Measurements from ENCODE around the gene MBP.

Gene MBP

GRCh38 chr18:77006305-77007175 is 126.0 kb downstream of the MBP start:
- H3K9me3 ChIP-seq (replicated peaks; ENCODE audit: low read length), result no peaks in the 10 kb centered on the region
- no peaks in the 10 kb centered on the region for H3K36me3 ChIP-seq (ENCODE audit: insufficient read depth, low read length)
- H3K4me3 ChIP-seq (ENCODE audit: low read length), result no peak overlapping the region
- no peak overlapping the region for H3K9ac ChIP-seq (ENCODE audit: low read depth, low read length)
- no peak overlapping the region for H3K4me2 ChIP-seq (ENCODE audit: low read length)
- no peaks in the 10 kb centered on the region for H3K4me1 ChIP-seq (ENCODE audit: control insufficient read depth, insufficient read depth, low read length)
- H3K27me3 ChIP-seq (ENCODE audit: control insufficient read depth, insufficient read depth, low read length), result peaks cover 77% of the 10 kb centered on the region

DNA sequence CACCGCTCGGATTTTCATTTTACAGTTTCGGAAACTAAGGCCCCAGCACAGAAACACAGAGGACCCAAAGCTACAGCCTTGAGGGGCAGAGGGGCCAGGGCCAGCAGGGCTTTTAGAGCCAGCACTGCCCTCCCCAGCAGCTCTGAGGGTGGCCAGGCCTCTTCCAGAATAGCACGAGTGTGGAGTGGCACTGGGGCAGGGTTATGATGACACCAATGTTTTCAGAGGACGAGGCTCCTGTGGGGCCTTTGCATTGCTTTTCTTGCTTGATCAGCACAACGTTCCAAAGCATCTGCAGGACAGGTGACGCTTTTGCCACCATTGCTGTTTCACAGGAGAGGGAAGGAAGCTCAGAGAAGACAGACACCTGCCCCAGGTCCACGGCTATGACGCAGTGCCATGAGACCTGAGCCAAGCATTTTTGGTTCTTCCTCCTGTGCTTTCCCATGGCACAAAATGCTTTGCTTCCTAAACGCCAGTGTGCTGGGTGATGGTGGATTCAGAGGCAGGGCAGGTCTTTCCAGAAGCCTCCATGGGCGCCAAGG is 126.9 kb downstream of the MBP start:
- H3K9me3 ChIP-seq (replicated peaks; ENCODE audit: low read length), result no peaks in the 10 kb centered on the region
- no peak overlapping the region for H3K4me3 ChIP-seq (ENCODE audit: low read length)
- no peaks in the 10 kb centered on the region for H3K4me1 ChIP-seq (ENCODE audit: control insufficient read depth, insufficient read depth, low read length)
- no peaks in the 10 kb centered on the region for H3K36me3 ChIP-seq (ENCODE audit: insufficient read depth, low read length)
- no peak overlapping the region for H3K4me2 ChIP-seq (ENCODE audit: low read length)
- peaks cover 69% of the 10 kb centered on the region for H3K27me3 ChIP-seq (ENCODE audit: control insufficient read depth, insufficient read depth, low read length)
- no peak overlapping the region for H3K9ac ChIP-seq (ENCODE audit: low read depth, low read length)

GRCh38 chr18:77004555-77005380 is 127.8 kb downstream of the MBP start:
- Histone ChIP-seq H3K9ac (ENCODE audit: low read depth, low read length) (no peak overlapping the region), H3K9me3 (replicated peaks; ENCODE audit: low read length) (no peaks in the 10 kb centered on the region), H3K4me2 (ENCODE audit: low read length) (no peak overlapping the region), H3K4me1 (ENCODE audit: control insufficient read depth, insufficient read depth, low read length) (no peaks in the 10 kb centered on the region), H3K27me3 (ENCODE audit: control insufficient read depth, insufficient read depth, low read length) (peaks cover 61% of the 10 kb centered on the region), H3K36me3 (ENCODE audit: insufficient read depth, low read length) (no peaks in the 10 kb centered on the region), H3K4me3 (ENCODE audit: low read length) (no peak overlapping the region)

DNA sequence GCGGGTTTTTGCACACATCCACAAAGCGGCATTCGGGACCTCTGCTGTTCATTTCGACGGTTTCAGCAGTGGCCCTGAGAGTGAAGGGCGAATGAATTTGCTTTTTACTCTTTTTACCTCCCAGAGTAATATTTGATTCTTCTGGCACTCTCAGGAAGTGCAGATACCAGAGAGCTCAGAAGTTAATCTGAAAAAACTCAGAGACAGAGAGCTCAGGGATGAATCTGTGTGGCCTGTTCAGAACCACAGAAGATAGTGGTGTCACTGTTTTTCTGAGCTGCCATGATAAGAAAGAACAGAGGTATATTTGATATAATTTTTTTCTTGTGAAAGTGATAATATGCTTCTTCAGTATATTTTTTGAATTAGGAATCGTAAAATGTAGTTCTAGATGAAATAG is 129.3 kb downstream of the MBP start:
- Histone ChIP-seq H3K36me3 (ENCODE audit: insufficient read depth, low read length) (no peaks in the 10 kb centered on the region), H3K4me2 (ENCODE audit: low read length) (no peak overlapping the region), H3K27me3 (ENCODE audit: control insufficient read depth, insufficient read depth, low read length) (peaks cover 57% of the 10 kb centered on the region), H3K4me3 (ENCODE audit: low read length) (no peak overlapping the region), H3K9ac (ENCODE audit: low read depth, low read length) (no peak overlapping the region), H3K9me3 (replicated peaks; ENCODE audit: low read length) (no peaks in the 10 kb centered on the region), H3K4me1 (ENCODE audit: control insufficient read depth, insufficient read depth, low read length) (no peaks in the 10 kb centered on the region)

DNA sequence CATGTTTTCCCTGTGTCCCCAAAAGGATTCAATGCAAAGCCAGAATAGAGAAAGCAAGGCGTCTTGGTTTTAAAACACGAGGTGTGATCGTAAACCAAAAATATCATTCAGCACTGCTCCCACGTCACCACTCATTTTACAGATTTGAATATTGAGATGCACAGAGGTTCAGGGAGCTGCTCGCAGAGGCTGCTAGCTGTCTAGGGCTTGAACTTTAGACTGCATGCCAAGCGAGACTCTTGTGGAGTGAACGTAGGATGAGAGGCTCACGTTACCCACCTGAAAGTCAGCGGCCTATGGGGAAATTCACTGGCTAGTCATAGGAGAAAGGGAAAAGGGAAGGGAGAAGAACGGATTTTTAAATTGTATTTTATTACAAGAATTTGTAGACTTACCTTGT is 130.1 kb downstream of the MBP start:
- peaks cover 51% of the 10 kb centered on the region for H3K27me3 ChIP-seq (ENCODE audit: control insufficient read depth, insufficient read depth, low read length)
- H3K4me3 ChIP-seq (ENCODE audit: low read length), result no peak overlapping the region
- no peak overlapping the region for H3K4me2 ChIP-seq (ENCODE audit: low read length)
- H3K36me3 ChIP-seq (ENCODE audit: insufficient read depth, low read length), result no peaks in the 10 kb centered on the region
- H3K9ac ChIP-seq (ENCODE audit: low read depth, low read length), result no peak overlapping the region
- H3K4me1 ChIP-seq (ENCODE audit: control insufficient read depth, insufficient read depth, low read length), result no peaks in the 10 kb centered on the region
- H3K9me3 ChIP-seq (replicated peaks; ENCODE audit: low read length), result no peaks in the 10 kb centered on the region

DNA sequence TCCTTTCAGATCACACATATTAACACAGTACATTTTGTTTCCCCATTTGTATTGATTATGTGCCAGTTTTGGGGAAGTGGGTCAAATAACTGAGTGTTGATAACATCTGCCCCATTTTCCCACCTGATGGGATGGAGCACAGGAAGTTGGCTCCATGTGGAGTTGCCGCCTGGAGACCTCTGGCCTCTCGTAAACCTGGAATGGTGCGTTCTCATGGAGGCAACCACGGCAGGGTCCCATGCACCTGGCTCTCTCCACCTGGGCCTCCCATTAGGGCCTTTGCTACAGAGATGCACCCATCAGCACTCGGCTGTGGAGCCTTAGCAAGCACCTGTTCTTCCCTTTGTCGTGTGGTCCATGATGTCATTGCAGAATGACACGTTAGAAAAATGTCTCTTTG is 130.6 kb downstream of the MBP start:
- no peaks in the 10 kb centered on the region for H3K4me1 ChIP-seq (ENCODE audit: control insufficient read depth, insufficient read depth, low read length)
- peaks cover 50% of the 10 kb centered on the region for H3K27me3 ChIP-seq (ENCODE audit: control insufficient read depth, insufficient read depth, low read length)
- H3K4me2 ChIP-seq (ENCODE audit: low read length), result no peak overlapping the region
- no peak overlapping the region for H3K4me3 ChIP-seq (ENCODE audit: low read length)
- no peak overlapping the region for H3K9ac ChIP-seq (ENCODE audit: low read depth, low read length)
- H3K9me3 ChIP-seq (replicated peaks; ENCODE audit: low read length), result no peaks in the 10 kb centered on the region
- H3K36me3 ChIP-seq (ENCODE audit: insufficient read depth, low read length), result no peaks in the 10 kb centered on the region

DNA sequence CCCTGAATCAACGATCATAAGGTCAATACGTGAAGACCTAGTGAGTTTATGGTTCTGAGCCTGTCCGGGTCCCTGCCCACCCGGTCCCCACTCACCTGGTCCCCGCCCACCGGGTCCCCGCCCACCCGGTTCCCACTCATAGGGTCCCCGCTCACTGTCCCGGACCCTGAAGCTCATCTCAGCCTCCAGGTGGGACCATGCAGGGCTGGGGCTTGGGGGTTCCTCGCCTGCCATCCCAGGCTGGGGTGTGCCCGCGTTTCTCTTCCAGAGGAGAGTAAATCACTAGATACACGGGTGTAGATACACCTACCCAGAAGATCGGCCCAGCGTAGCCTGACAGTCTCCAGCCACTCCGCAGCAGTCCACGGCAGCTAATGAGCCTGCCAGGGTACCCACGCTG is 131.5 kb downstream of the MBP start:
- H3K4me2 ChIP-seq (ENCODE audit: low read length), result no peak overlapping the region
- H3K27me3 ChIP-seq (ENCODE audit: control insufficient read depth, insufficient read depth, low read length), result peaks cover 49% of the 10 kb centered on the region
- no peaks in the 10 kb centered on the region for H3K9me3 ChIP-seq (replicated peaks; ENCODE audit: low read length)
- H3K4me1 ChIP-seq (ENCODE audit: control insufficient read depth, insufficient read depth, low read length), result no peaks in the 10 kb centered on the region
- no peaks in the 10 kb centered on the region for H3K36me3 ChIP-seq (ENCODE audit: insufficient read depth, low read length)
- no peak overlapping the region for H3K9ac ChIP-seq (ENCODE audit: low read depth, low read length)
- H3K4me3 ChIP-seq (ENCODE audit: low read length), result no peak overlapping the region

- Histone ChIP-seq H3K4me1 (ENCODE audit: control insufficient read depth, insufficient read depth, low read length) (no peaks in the 10 kb centered on the region), H3K27me3 (ENCODE audit: control insufficient read depth, insufficient read depth, low read length) (peaks cover 49% of the 10 kb centered on the region), H3K36me3 (ENCODE audit: insufficient read depth, low read length) (no peaks in the 10 kb centered on the region), H3K4me2 (ENCODE audit: low read length) (peak overlapping the region; percentile 84), H3K9ac (ENCODE audit: low read depth, low read length) (peak overlapping the region; percentile 65), H3K9me3 (replicated peaks; ENCODE audit: low read length) (no peaks in the 10 kb centered on the region), H3K4me3 (ENCODE audit: low read length) (peak overlapping the region; percentile 55)
Observed at GRCh38 chr18:77000527-77000926, 132.1 kb downstream of the MBP start.

GRCh38 chr18:76999077-76999476 is 133.5 kb downstream of the MBP start:
- Histone ChIP-seq H3K9me3 (replicated peaks; ENCODE audit: low read length) (no peaks in the 10 kb centered on the region), H3K4me3 (ENCODE audit: low read length) (no peak overlapping the region), H3K4me1 (ENCODE audit: control insufficient read depth, insufficient read depth, low read length) (no peaks in the 10 kb centered on the region), H3K36me3 (ENCODE audit: insufficient read depth, low read length) (no peaks in the 10 kb centered on the region), H3K4me2 (ENCODE audit: low read length) (no peak overlapping the region), H3K27me3 (ENCODE audit: control insufficient read depth, insufficient read depth, low read length) (peaks cover 49% of the 10 kb centered on the region), H3K9ac (ENCODE audit: low read depth, low read length) (no peak overlapping the region)

GRCh38 chr18:76997951-76998808 is 134.4 kb downstream of the MBP start:
- H3K9me3 ChIP-seq (replicated peaks; ENCODE audit: low read length), result no peaks in the 10 kb centered on the region
- no peaks in the 10 kb centered on the region for H3K4me1 ChIP-seq (ENCODE audit: control insufficient read depth, insufficient read depth, low read length)
- H3K36me3 ChIP-seq (ENCODE audit: insufficient read depth, low read length), result no peaks in the 10 kb centered on the region
- peaks cover 45% of the 10 kb centered on the region for H3K27me3 ChIP-seq (ENCODE audit: control insufficient read depth, insufficient read depth, low read length)
- no peak overlapping the region for H3K4me3 ChIP-seq (ENCODE audit: low read length)
- no peak overlapping the region for H3K4me2 ChIP-seq (ENCODE audit: low read length)
- no peak overlapping the region for H3K9ac ChIP-seq (ENCODE audit: low read depth, low read length)

DNA sequence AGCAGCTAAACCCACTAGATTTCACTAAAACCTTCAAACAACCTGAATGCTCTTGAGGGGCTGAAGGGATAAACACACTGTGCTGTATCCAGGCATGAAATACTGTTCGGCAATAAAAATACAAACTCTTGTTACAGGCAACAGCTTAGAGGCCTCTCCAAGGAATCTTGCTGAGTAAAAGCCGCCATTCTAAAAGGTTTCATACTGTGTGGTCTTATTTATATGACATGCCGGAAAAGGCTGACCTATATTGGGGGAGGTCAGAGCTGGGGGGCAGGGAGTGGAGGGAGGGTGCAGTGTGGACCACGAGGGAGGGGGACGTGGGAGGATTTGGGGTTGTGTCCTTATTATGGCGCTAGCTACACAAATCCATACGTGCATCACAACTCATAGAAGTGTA is 136.2 kb downstream of the MBP start:
- peaks cover 34% of the 10 kb centered on the region for H3K27me3 ChIP-seq (ENCODE audit: control insufficient read depth, insufficient read depth, low read length)
- no peak overlapping the region for H3K9ac ChIP-seq (ENCODE audit: low read depth, low read length)
- no peak overlapping the region for H3K4me2 ChIP-seq (ENCODE audit: low read length)
- no peaks in the 10 kb centered on the region for H3K36me3 ChIP-seq (ENCODE audit: insufficient read depth, low read length)
- no peaks in the 10 kb centered on the region for H3K4me1 ChIP-seq (ENCODE audit: control insufficient read depth, insufficient read depth, low read length)
- H3K4me3 ChIP-seq (ENCODE audit: low read length), result no peak overlapping the region
- H3K9me3 ChIP-seq (replicated peaks; ENCODE audit: low read length), result no peaks in the 10 kb centered on the region

All from skeletal muscle satellite cell (primary cell).